Stimulated activated CD8-positive, alpha-beta memory T cell treated with anti-CD3 and anti-CD28 coated beads, Interleukin-7, amount 100 ng/mL, for 24 hours (primary cell): ENCODE measurements around the gene IFNL3.
"Not testable (repeated sequence)": the region's sequence is repeated elsewhere in the genome, so short reads cannot be mapped to it uniquely, and the experiment has no call there.

Experiments
- DNase-seq: peaks from one replicate; pipeline ENCODE4 v3.0.0-alpha.2; 2020; ENCODE audit warnings: low read depth

Gene IFNL3

DNA sequence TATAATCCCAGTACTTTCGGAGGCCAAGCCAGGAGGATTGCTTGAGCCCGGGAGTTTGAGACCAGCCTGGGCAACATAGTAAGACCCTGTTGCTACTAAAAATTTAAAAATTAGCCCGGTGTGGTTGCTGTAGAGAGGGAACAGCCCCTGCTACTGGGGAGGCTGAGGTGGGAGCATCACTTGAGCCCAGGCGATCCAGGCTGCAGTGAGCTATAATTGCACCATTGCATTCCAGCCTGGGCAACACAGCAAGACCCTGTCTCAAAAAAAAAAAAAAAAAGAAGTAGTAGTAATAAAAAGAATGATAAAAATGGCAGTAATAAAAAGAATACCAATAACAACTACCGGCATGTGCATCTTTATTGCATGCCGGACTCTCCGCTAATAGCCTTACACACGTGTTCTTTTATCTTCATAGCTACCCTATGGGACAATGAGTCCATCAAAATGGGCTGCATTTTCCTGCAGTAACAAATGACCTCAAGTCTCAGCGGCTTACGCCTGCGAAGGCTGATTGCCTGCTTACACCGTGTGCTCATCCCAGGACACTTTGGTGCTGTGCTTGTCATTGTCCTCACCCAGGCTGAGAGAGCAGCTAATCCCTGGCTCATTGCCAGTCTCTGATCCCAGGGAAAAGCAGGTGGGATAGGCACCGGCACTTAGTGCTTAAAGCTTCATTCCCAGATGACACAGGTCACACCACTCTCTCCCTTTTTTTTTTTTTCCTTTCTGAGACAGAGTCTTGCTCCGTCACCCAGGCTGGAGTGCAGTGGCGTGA is 26.4 kb downstream of the IFNL3 start:
- no peak for DNase-seq

DNA sequence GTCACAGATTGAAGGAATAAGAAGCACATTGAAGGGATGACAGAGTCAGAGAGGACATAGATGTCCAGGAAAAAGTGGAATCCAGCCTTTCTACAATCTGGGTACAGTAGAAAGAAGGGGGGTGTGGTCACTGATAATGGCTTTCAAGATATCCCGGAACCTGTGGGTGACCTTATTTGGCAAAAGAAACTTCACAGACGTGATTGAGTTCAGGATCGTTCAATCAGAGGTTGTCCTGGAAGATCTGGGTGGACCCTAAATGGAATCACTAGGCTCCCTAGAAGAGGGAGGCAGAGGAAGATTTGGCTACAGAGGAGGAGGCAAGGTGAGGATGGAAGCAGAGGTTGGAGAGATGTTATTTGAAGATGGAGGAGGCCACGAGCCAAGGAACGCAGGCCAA is 27.7 kb downstream of the IFNL3 start:
- no peak for DNase-seq

DNA sequence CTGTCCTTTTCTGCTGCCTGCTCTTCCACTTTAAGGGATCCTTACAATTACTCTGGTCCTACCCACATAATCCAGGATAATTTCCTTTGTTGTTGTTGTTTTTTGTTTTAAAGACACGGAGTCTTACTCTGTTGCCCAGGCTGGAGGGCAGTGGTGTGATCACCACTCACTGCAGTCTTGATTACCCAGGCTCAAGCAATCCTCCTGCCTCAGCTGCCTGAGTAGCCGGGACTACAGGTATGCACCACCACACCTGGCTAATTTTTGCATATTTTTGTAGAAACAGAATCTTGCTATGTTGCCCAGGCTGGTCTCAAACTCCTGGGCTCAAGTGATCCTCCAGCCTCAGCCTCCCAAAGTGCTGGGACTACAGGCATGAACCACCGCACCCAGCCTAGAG is 29.5 kb downstream of the IFNL3 start:
- DNase-seq: not testable (repeated sequence)

DNA sequence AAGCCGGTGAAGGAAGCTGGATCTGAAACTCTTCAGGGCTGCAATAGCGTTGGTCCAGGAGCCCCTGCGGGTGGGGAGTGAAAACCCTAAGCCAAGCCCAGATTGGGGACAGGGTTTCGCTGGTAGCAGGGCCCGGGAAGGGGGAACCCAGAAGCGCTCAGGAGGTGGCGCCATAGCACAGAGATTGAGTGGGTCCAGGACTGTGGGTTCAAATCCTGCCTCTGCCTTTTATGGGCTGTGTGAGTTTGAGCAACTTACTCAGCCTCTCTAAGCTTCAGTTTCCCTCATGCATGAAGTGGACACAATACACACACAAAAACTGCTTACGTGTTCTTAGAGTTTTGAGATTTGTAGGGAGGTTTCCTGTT is 32.4 kb downstream of the IFNL3 start:
- peak; percentile 27 for DNase-seq

DNA sequence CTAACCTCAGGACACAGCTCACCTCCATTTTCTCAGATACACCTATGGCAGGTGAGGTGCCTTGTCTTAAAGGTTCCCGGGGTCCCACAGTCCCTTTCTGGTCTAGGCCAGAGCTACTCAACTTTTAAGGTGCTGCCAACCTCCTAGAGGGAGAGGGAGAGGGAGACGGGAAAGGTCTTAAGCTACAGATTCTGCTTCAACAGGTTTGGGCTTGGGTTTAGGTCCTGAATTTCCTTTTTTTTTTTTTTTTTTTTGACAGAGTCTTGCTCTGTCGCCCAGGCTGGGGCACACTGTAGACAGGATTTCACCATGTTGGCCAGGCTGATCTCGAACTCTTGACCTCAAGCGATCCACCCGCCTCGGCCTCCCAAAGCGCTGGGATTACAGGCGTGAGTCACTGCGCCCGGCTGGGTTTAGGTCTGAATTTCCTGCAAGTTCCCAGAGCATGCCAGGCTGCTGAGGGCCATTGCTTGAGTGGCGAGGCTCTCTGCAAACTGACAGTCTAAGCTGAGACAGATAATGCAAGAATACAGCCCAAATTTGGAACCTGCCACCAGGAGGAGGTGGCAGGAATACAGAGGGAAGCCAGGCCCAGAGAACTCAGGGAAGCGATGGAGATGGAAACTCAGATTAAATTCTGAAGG is 33.0 kb downstream of the IFNL3 start:
- no peak for DNase-seq

DNA sequence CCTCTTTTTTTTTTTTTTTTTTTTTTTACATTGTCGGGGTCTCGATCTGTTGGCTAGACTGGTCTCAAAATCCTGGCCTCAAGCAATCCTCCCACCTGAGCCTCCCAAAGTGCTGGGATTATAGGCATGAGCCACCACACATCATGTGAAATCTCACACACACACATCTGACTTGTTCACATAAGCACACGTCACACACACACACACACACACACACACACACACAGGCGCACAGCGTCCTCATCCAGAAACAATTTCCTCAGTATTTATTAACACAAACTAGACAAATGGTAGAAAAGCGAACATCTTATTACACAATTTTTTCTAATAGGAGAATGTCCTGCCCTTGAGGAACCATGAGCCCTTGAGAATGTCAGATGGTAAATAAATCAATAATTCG is 35.6 kb downstream of the IFNL3 start:
- no peak for DNase-seq

DNA sequence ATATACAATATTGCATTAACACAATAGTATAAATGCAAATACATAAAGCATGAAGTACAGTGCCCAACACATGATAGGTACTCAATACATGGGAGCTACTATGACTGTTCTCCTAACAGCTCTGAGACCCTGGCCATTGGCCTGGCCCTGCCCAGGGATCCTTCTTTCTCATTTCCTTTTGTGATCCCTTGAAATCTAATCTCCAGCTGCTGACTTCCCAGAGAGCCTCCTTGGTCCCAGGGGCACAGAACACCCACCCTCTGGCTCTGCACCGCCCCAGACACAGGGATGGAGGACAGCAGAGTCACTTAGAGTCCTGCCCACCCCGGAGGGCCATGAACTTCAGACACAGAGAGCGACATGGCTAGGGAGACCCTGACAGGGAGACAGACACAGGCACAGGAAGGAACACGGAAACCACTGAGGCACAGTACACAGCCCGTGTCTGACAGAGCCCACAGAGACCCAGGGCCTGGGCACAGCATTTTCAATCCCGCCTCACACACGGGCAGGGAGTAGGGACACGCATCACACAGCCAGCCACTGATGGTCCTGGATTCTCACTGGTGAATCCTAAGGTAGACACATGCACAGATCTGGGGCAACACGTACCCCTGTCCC is 36.5 kb downstream of the IFNL3 start:
- no peak for DNase-seq

DNA sequence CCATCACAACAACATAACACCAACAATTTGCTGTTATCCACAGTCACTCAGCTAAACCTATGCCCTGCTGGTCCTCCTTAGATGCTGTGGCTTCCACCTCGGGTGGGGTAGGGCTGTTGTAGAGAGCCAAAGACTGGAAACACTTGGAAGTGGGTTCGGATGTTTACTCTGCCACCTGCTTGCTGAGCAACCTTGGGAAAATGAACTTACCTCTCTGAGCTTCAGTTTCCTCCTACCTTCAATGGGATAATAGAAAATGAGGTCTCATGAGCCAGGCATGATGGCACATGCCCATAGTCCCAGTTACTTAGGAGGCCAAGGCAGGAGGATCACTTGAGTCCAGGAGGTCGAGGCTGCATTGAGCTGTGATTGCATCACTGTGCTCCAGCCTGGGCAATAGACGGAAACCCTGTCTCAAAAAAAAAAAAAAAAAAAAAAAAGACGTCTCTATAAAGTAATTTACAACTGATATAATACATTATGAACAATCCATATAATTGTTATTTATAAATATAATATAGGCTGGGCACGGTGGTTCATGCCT is 37.4 kb downstream of the IFNL3 start:
- DNase-seq: no peak

DNA sequence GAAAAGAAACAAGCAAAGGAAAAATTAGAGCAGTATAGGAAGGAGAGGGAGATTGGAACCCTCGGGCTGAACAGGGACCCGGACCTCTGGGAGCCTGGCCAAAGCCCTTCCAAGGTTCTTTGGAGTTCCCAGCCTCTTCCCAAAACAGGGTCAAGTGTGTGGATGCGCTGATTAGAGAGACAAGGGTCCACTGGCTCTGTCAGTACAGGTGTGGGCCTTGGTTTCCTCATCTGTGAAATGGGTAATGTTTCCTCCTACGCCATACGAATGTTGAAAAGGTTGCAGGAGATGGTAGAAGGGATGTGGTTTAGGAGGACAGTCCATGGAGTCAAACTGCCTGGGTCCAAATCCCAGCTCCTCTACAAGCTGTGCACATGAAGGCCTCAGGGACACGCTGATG is 38.7 kb downstream of the IFNL3 start:
- no peak for DNase-seq

DNA sequence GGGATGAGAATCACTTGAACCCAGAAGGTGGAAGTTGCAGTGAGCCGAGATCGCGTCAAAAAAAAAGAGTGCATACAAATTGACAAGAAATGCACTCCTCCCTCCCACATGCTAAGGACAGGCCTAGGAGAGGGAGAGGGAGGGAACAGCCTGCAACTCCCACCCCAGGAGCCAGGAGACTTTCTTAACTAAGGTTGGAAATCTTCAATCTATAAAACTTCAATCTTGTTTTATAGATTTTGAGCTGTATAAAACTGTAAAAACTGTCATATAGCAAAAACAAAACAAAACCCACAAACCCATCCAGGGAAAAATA is 39.4 kb downstream of the IFNL3 start:
- DNase-seq: no peak

DNA sequence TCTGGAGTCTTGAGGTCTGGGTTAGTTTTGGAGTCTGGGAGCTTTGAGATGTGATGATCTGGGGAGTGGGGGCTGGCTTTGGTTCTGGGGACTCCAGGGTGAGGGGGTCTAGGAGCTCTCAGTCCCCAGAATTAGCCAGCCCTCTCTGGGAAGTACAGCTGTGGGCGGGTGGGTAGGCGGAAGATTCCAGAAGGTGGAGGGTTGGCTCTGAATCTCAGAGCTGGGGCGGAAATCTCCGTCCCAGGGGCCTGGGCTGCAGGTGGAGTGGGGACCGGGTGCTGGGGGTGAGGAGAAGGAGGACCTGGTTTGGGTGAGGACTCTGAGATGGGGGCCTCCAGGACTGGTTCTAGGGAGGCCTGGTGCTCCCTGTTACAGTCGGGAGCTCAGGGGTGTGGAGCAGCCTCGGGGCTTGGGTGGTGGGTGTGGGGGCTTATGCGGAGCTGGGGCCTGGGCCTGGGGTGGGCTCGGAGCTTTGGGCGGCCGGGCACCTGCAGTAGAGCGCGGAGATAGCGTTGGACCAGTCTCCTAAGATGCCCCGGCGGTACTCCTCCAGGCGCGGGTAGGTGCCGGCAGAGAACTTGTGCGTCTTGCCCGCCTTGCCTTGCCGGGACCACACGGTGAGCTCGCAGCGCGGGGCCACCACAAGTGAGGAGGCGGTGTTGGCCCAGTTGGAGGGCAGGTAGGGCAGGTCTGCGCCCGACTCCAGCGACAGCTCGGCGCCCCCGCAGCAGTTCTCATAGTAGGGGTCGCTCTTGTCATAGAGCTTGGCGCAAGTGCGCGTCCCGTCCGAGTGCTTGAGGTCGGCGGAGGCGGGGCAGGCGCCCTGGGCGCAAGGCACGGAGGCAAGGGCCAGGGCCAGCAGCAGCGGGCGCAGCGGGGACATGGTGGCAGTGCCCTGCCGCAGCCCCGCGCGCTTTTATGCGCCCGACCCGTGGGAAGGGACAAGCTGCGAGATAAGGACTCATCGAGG is 41.1 kb downstream of the IFNL3 start, which contains the start of gene SYCN:
Gene SYCN, minus strand, starts transcription at position 892 of the 970 bp plus-strand sequence. Its CDS starts 9 bp downstream, at position 883.
- DNase-seq: no peak

DNA sequence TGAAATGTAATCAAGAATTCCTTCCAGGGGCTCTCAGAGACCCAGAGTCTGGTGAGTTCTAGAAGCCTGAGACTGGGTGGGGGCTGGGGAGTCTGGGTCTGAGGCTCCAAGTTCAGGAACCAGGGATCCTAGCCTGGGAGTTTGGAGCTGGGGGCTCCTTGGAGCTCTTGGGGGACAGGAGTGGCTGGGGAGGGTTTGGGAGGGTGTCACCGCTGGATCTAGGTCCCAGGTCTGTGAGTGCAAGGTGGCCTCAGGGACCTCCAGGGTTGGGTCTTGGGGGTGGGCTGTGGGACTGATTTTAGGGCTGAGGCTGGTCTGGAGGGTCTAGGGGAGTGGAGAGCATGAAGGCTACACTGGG is 41.8 kb downstream of the IFNL3 start:
- no peak for DNase-seq

DNA sequence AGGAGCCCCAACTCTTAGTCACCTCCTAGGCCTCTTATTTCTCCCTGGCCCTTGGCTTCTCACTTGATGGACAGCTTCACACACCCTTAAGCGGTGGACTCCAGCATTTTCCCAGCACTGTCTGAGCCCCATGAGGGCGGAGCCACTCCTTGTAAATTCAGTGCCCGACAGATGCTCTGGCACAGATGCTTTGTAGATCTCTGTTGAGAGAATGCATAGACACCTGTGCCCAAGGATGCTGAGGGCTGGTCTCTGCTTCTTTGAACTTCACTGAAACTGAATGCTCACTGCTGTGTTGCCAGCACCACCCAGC is 44.0 kb downstream of the IFNL3 start:
- no peak for DNase-seq

DNA sequence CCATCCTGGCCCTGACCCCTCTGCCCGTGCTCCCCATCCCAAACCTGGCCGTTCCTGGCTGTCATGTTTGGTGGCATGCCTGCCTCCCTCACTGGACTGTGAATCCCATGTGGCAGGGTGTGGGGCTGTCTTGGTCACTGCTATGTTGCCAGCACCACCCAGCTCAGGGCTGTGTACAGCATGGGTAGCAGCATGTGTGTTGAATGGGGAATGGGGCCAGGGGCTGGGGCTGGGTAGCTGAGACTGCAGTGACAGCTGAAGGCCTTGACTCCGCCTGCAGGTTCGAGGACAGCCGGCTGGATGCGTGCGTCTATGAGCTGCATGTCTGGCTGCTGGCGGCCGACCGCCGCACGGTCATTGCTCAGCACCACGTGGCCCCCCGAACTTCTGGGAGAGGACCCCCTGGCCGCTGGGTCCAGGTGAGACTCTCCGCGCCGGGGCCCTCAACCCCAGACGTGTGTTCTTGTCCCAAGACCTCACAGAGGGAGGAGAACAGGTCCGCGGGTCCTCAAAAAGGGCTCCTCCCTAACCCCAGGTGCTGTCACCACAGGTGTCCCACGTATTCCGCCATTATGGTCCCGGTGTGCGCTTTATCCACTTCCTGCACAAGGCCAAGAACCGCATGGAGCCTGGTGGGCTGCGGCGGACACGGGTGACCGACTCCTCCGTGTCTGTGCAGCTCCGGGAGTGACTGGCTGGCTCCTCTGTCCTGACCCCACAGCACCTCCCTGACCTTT is 44.6 kb downstream of the IFNL3 start:
- no peak for DNase-seq

DNA sequence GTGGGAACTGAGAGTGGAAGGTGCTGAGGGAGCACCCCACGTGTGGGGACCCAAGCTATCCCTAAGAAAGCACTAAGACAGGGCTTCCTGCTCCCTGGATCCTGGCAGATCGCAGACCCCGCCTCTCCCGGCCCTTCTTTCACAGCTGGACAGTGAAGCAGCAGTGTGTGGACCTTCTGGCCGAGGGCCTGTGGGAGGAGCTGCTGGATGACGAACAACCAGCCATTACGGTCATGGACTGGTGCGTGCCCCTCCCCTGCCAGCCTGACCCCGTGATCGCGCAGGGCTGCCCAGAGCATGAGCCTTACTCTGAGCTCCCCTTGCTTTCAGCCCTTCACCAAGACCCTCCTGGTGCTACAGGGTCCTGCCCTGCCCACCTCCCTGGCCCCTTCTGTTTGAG is 45.8 kb downstream of the IFNL3 start:
- DNase-seq: no peak

DNA sequence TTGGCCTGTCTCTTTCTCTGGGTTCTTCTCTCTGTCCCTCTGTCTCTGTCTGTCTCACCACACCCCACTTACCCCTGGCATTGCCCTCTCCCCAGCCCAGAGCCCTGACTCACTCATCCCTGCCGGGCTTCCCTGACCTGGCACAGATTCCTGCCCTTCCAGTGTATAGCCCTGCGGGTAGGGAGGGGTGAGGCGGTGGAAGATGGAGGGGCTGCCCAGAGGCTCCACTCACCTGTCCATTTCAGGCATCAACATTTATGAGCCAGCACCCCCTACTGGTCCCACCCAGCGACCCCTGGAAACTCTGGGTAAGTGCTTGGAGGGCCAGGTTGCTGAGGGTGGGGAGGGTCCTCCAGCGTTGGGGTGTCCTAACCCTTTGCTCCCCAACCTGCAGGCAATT is 47.0 kb downstream of the IFNL3 start:
- no peak for DNase-seq

DNA sequence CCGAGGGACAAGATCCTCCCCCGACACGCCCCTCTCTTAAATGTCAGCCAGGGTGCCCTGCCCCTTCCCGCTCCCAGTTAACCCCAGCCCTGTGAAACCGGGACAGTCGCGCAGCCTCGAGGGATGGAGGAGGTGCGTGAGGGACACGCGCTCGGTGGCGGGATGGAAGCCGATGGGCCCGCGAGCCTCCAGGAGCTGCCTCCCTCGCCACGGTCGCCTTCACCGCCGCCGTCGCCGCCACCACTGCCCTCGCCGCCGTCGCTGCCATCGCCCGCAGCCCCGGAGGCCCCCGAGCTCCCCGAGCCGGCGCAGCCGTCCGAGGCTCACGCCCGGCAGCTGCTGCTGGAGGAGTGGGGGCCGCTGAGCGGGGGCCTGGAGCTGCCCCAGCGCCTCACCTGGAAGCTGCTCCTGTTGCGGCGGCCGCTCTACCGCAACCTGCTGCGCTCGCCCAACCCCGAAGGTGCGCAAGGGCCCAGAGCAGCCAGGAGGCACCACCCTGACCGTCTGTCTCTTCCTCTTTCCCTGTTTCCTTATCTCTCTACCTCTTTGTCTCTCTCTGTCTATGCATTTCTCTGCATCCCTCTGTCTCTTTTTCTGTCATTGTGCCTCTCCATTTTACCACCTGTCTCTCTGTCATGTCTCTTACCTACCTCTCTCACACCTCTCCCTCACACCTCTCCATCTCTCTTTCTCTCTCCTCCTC is 47.8 kb downstream of the IFNL3 start, which contains the start of gene NCCRP1:
Gene NCCRP1, plus strand, starts transcription at position 105 of the 703 bp plus-strand sequence. Its CDS starts 19 bp downstream, at position 124.
- DNase-seq: no peak

DNA sequence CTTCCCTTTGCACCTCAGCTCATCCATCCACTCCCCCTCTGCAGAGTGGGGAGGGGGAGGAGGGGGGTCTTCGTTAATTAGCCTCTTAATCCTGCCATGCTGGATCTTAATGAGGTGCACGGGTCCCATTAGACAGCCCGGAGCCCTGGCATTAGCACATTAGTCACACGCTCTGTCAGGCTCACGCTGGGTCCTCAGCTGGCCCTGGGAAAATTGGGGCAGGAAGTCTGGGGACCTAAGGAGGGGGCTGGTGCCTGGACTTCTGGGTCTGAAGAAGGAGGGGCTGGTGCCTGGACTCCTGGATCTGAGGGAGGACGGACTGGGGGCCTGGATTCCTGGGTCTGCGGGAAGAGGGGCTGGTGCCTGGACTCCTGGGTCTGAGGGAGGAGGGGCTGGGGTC is 48.5 kb downstream of the IFNL3 start:
- DNase-seq: no peak

DNA sequence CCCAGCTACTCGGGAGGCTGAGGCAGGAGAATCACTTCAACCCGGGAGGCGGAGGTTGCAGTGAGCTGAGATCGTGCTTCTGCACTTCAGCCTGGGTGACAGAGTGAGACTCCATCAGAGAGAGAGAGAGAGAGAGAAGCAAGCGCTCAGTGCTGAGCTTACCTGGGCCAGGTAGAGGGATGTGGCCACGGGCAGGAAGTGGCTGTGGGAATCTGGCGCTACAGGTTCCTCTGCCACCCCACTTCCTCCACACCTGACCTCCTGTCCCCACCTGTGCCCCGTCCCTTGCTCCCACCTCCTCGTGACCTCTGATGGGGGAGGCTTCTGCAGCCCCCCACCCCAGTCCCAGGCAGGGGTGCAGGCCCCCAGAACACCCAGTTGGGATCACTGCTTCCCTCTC is 49.1 kb downstream of the IFNL3 start:
- DNase-seq: no peak

DNA sequence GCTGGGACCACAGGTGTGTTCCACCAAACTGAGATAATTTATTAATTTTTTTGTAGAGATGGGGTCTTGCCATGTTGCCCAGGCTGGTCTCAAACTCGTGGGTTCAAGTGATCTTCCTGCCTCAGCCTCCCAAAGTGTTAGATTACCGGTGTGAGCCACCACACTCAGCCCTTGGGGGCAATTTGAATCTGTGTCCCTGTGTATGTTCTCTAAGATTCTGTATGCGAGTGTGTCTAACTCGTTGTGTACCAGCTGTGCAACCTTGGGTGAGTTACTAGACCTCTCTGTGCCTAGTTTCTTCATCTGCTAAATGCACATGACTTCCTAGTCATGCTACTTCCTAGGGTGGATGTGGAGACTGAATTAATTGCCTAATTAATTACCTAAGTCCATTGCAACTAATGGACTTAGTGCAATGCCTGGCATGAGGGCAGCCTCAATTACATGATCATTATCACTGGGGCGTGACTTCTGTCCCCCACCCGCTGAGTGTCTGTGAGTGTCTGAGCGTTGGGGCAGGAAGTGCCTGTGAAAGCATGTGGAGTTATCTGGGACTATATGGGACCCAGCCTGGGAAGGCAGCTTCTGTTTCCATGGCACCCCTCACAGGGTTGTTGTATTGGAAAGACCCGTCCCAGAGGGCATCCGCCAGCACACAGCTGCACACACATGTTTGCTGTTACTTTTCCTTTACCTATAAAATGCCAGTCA is 49.8 kb downstream of the IFNL3 start:
- DNase-seq: no peak
